NCI-H345 treated with DMSO at 0.1 percent for 48 hours (cell line): ENCODE data around the gene PODXL2.

ENCODE experiments used
- DNase-seq: peaks from one replicate; lab custom pipeline; 2025; ENCODE audit not compliant: unreplicated experiment; lab: John Stamatoyannopoulos, UW

The PODXL2 gene

GRCh38 chr3:127720161-127720823, 91.3 kb downstream of the PODXL2 start:
- no peak for DNase-seq

GRCh38 chr3:127720985-127721935, 92.3 kb downstream of the PODXL2 start:
- DNase-seq = no peak

- no peak for DNase-seq
These were observed 93.3 kb downstream of the PODXL2 start for GRCh38 chr3:127722091-127722784.
